WTC11 (cell line): ENCODE data around the gene LMOD1. TPM values are rescaled to one million over a fixed set of nuclear protein-coding genes. Genes with fewer than 3 reads are reported as not detected.

Source experiments
- ATAC-seq: fragments of 200-7000 bp; cut with Tn5 transposase; 2 replicates; pipeline ENCODE4 v1.10.0; 2021; ENCODE audit warnings: mild to moderate bottlenecking, moderate library complexity
- CTCF ChIA-PET: fragments of 300-600 bp; sonication (Branson Sonifier 250); formaldehyde crosslinking; loops from one replicate; lab custom pipeline; 2021; ENCODE audit warnings: antibody characterized with exemption; lab: Charles Lee
- POLR2A ChIA-PET: fragments of 350-600 bp; sonication (Branson Sonifier 250); formaldehyde crosslinking; loops from one replicate; lab custom pipeline; 2021; ENCODE audit warnings: antibody characterized with exemption; lab: Charles Lee
- DNase-seq: peaks from one replicate; pipeline ENCODE4 v3.0.0; 2021; ENCODE audit warnings: low spot score
- H3K27ac Mint-ChIP-seq: 2 replicates; pipeline ENCODE4 v1.8.0; 2021; ENCODE audit warnings: mixed read lengths
- H3K27me3 Mint-ChIP-seq: 2 replicates; pipeline ENCODE4 v1.8.0; 2021; ENCODE audit warnings: low read depth, mild to moderate bottlenecking, moderate library complexity, mixed read lengths
- H3K36me3 Mint-ChIP-seq: 2 replicates; pipeline ENCODE4 v1.8.0; 2021; ENCODE audit warnings: mixed read lengths
- H3K4me1 Mint-ChIP-seq: 2 replicates; pipeline ENCODE4 v1.8.0; 2022; ENCODE audit warnings: mixed read lengths
- H3K4me3 Mint-ChIP-seq: 2 replicates; pipeline ENCODE4 v1.8.0; 2021; ENCODE audit warnings: mild to moderate bottlenecking, moderate library complexity, mixed read lengths
- H3K9me3 Mint-ChIP-seq: 2 replicates; pipeline ENCODE4 v1.8.0; 2021; ENCODE audit warnings: mixed read lengths
- CREB1 ChIP-seq: sonication (generic); formaldehyde crosslinking; IDR thresholded peaks from 2 replicates; pipeline ENCODE4 v1.8.0; 2023; ENCODE audit warnings: mild to moderate bottlenecking, missing genetic modification reagents
- ESRRA ChIP-seq: sonication (generic); formaldehyde crosslinking; IDR thresholded peaks from 2 replicates; pipeline ENCODE4 v1.8.1; 2022; ENCODE audit warnings: mild to moderate bottlenecking, missing genetic modification reagents, borderline replicate concordance
- HMGA2 ChIP-seq: fragments of 250-450 bp; sonication (Bioruptor Pico); IDR thresholded peaks from 2 replicates; pipeline ENCODE4 v1.4.0; 2021; ENCODE audit warnings: mild to moderate bottlenecking, moderate library complexity
- JUN ChIP-seq: sonication (generic); formaldehyde crosslinking; IDR thresholded peaks from 2 replicates; pipeline ENCODE4 v1.8.0; 2023; ENCODE audit warnings: mild to moderate bottlenecking, missing genetic modification reagents
- NFATC4 ChIP-seq: fragments of 250-450 bp; sonication (Bioruptor Pico); IDR thresholded peaks from 2 replicates; pipeline ENCODE4 v1.9.0; 2021; ENCODE audit warnings: mild to moderate bottlenecking
- ZNF121 ChIP-seq: sonication (generic); formaldehyde crosslinking; IDR thresholded peaks from 2 replicates; pipeline ENCODE4 v1.8.0; 2023; ENCODE audit warnings: missing genetic modification reagents
- ZNF263 ChIP-seq: sonication (generic); formaldehyde crosslinking; IDR thresholded peaks from 2 replicates; pipeline ENCODE4 v1.8.1; 2022; ENCODE audit warnings: low read depth, mild to moderate bottlenecking, moderate library complexity, missing genetic modification reagents
- ZNF317 ChIP-seq: sonication (generic); formaldehyde crosslinking; IDR thresholded peaks from 2 replicates; pipeline ENCODE4 v1.8.1; 2023; ENCODE audit warnings: low read depth, mild to moderate bottlenecking, moderate library complexity, missing genetic modification reagents, borderline replicate concordance
- ZNF671 ChIP-seq: fragments of 250-450 bp; sonication (Bioruptor Pico); IDR thresholded peaks from 2 replicates; pipeline ENCODE4 v1.8.0; 2021; ENCODE audit warnings: mild to moderate bottlenecking
- total RNA-seq: library from RNA; stranded (reverse); gene quantifications from 3 replicates; pipeline ENCODE4 v1.2.3, GENCODE V29; 2021
- TF ChIP-seq, protein P1 (sequence below): sonication (generic); formaldehyde crosslinking; IDR thresholded peaks from 2 replicates; pipeline ENCODE4 v1.8.0; 2023; ENCODE audit warnings: missing genetic modification reagents, mild to moderate bottlenecking, borderline replicate concordance
- TF ChIP-seq, protein P2 (sequence below): sonication (generic); formaldehyde crosslinking; IDR thresholded peaks from 2 replicates; pipeline ENCODE4 v1.8.1; 2023; ENCODE audit warnings: mild to moderate bottlenecking, missing genetic modification reagents
- TF ChIP-seq, protein P3 (sequence below): sonication (generic); formaldehyde crosslinking; IDR thresholded peaks from 2 replicates; pipeline ENCODE4 v1.8.1; 2023; ENCODE audit warnings: mild to moderate bottlenecking, missing genetic modification reagents
- TF ChIP-seq, protein P4 (sequence below): sonication (generic); formaldehyde crosslinking; IDR thresholded peaks from 2 replicates; pipeline ENCODE4 v1.8.0; 2023; ENCODE audit warnings: mild to moderate bottlenecking, missing genetic modification reagents
- TF ChIP-seq, protein P5 (sequence below): sonication (generic); formaldehyde crosslinking; IDR thresholded peaks from 2 replicates; pipeline ENCODE4 v1.8.1; 2022; ENCODE audit warnings: mild to moderate bottlenecking, moderate library complexity, missing genetic modification reagents
- TF ChIP-seq, protein P6 (sequence below): sonication (generic); formaldehyde crosslinking; IDR thresholded peaks from 2 replicates; pipeline ENCODE4 v1.8.1; 2023; ENCODE audit warnings: mild to moderate bottlenecking, missing genetic modification reagents, borderline replicate concordance
- TF ChIP-seq, protein P7 (sequence below): fragments of 250-450 bp; sonication (Bioruptor Pico); IDR thresholded peaks from 2 replicates; pipeline ENCODE4 v1.9.0; 2021; ENCODE audit warnings: moderate library complexity, mild to moderate bottlenecking, inconsistent platforms, borderline replicate concordance

The LMOD1 gene
- total RNA-seq, 1 experiment from 2014 or later: 1.5 TPM

DNA sequence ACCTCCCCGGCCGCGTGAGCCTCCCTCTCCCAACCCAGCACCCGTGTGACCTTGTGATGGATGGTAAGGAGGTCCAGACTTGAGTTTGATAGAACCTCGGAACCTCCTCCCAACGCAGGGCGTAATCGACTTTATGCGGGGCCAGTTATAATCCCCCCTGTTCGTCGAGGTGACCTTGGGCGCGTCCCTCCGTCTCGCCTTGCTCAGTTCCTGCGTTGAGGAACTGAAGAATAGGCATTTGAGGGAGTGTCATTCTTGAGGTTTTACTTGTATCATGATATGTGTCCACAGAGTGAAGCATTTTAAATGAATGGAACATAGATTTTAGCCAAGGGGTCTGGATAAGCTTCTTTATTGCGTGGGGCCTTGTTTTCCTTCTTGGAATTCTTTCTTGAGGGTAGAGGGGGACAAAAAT, 9.4 kb upstream of the LMOD1 start:
- DNase-seq (no peak), ATAC-seq (peak; percentile 53)
- H3K4me3 Mint-ChIP-seq: peak overlapping the region; percentile 97
- H3K9me3 Mint-ChIP-seq: no peaks in the 10 kb centered on the region
- ChIA-PET POLR2A (interaction anchor here (0.9 to 2.5 kb wide), 6 partner anchors 9 to 62 kb away, joined by 3 to 14 read pairs (median 4); partner anchors contain the start of genes ELF3 and LMOD1), CTCF (interaction anchor here (1.0 to 4.5 kb wide), 5 partner anchors 10 to 78 kb away, joined by 3 to 38 read pairs (median 9); partner anchors contain the start of genes ELF3 and LMOD1)
- peaks cover 10% of the 10 kb centered on the region for H3K4me1 Mint-ChIP-seq
- no peak for TF ChIP-seq ESRRA (CRISPR knock-in tag)
- TF ChIP-seq, protein P1, sequence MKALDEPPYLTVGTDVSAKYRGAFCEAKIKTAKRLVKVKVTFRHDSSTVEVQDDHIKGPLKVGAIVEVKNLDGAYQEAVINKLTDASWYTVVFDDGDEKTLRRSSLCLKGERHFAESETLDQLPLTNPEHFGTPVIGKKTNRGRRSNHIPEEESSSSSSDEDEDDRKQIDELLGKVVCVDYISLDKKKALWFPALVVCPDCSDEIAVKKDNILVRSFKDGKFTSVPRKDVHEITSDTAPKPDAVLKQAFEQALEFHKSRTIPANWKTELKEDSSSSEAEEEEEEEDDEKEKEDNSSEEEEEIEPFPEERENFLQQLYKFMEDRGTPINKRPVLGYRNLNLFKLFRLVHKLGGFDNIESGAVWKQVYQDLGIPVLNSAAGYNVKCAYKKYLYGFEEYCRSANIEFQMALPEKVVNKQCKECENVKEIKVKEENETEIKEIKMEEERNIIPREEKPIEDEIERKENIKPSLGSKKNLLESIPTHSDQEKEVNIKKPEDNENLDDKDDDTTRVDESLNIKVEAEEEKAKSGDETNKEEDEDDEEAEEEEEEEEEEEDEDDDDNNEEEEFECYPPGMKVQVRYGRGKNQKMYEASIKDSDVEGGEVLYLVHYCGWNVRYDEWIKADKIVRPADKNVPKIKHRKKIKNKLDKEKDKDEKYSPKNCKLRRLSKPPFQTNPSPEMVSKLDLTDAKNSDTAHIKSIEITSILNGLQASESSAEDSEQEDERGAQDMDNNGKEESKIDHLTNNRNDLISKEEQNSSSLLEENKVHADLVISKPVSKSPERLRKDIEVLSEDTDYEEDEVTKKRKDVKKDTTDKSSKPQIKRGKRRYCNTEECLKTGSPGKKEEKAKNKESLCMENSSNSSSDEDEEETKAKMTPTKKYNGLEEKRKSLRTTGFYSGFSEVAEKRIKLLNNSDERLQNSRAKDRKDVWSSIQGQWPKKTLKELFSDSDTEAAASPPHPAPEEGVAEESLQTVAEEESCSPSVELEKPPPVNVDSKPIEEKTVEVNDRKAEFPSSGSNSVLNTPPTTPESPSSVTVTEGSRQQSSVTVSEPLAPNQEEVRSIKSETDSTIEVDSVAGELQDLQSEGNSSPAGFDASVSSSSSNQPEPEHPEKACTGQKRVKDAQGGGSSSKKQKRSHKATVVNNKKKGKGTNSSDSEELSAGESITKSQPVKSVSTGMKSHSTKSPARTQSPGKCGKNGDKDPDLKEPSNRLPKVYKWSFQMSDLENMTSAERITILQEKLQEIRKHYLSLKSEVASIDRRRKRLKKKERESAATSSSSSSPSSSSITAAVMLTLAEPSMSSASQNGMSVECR (CRISPR knock-in tag): 0 out of 2 replicates have a peak, but pooled peaks have one; percentile 5
- no peaks in the 10 kb centered on the region for H3K27me3 Mint-ChIP-seq
- H3K27ac Mint-ChIP-seq: peak overlapping the region; percentile 98
- peaks cover 31% of the 10 kb centered on the region for H3K36me3 Mint-ChIP-seq

DNA sequence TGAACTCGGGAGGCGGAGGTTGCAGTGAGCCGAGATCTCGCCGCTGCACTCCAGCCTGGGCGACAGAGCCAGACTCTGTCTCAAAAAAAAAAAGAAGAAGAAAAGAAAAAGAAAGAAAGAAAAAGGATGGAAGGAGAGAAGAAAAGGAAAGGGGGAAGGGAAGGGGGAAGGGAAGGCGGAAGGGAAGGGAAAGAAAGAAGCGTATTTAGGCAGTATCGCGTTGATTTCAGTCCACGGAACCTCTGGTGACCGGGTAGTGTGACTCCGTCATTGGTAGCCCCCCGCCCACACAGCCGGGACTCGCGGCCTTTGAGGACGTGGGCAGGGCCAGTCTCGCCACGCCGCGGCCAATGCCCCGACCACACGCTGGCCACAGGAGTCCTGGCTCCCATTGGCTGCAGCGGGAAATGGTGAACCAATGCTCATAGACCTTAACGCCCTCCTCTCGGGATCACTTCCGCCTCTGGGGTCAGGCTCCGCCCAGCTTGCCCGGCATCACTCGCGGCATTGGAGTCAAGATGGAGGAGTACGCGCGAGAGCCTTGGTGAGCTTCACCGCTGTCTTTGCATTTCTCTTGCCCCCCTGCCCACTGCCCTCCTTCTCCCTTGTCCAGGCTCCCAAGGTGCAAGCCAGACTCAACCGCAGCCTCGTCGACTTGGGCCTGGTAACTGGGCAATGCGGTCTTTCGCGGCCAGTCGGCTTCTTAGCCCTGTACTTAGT, 8.8 kb upstream of the LMOD1 start, which contains the start of gene TIMM17A:
Gene TIMM17A, plus strand, starts transcription at position 495 of the 720 bp plus-strand sequence. Its CDS starts 24 bp downstream, at position 519.
- peak within 1 kb of the TSS; percentile 98 for H3K27ac Mint-ChIP-seq
- POLR2A ChIA-PET: interaction anchor here (0.9 to 2.5 kb wide), 7 partner anchors 9 to 62 kb away, joined by 3 to 14 read pairs (median 5); partner anchors contain the start of genes ELF3 and LMOD1
- H3K4me3 Mint-ChIP-seq: peak within 1 kb of the TSS; percentile 97
- peaks cover 10% of the 10 kb centered on the region for H3K4me1 Mint-ChIP-seq
- no peaks in the 10 kb centered on the region for H3K9me3 Mint-ChIP-seq
- DNase-seq (peak; percentile 94), ATAC-seq (peak; percentile 99)
- peaks cover 25% of the 10 kb centered on the region for H3K36me3 Mint-ChIP-seq
- CTCF ChIA-PET: interaction anchor here (1.0 to 4.5 kb wide), 6 partner anchors 9 to 79 kb away, joined by 3 to 38 read pairs (median 8); partner anchors contain the start of genes ELF3 and LMOD1
- H3K27me3 Mint-ChIP-seq: no peaks in the 10 kb centered on the region
- TF ChIP-seq JUN (CRISPR knock-in tag) (no peak), CREB1 (CRISPR knock-in tag) (no peak), ZNF671 (CRISPR knock-in tag) (no peak), ZNF317 (CRISPR knock-in tag) (no peak), NFATC4 (no peak), ZNF263 (CRISPR knock-in tag) (no peak), HMGA2 (no peak), ZNF121 (no peak)
- TF ChIP-seq, protein P2, sequence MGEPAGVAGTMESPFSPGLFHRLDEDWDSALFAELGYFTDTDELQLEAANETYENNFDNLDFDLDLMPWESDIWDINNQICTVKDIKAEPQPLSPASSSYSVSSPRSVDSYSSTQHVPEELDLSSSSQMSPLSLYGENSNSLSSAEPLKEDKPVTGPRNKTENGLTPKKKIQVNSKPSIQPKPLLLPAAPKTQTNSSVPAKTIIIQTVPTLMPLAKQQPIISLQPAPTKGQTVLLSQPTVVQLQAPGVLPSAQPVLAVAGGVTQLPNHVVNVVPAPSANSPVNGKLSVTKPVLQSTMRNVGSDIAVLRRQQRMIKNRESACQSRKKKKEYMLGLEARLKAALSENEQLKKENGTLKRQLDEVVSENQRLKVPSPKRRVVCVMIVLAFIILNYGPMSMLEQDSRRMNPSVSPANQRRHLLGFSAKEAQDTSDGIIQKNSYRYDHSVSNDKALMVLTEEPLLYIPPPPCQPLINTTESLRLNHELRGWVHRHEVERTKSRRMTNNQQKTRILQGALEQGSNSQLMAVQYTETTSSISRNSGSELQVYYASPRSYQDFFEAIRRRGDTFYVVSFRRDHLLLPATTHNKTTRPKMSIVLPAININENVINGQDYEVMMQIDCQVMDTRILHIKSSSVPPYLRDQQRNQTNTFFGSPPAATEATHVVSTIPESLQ (CRISPR knock-in tag): no peak
- TF ChIP-seq, protein P3, sequence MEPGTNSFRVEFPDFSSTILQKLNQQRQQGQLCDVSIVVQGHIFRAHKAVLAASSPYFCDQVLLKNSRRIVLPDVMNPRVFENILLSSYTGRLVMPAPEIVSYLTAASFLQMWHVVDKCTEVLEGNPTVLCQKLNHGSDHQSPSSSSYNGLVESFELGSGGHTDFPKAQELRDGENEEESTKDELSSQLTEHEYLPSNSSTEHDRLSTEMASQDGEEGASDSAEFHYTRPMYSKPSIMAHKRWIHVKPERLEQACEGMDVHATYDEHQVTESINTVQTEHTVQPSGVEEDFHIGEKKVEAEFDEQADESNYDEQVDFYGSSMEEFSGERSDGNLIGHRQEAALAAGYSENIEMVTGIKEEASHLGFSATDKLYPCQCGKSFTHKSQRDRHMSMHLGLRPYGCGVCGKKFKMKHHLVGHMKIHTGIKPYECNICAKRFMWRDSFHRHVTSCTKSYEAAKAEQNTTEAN: no peak; the same call in 1 of the 2 replicates
- TF ChIP-seq, protein P4, sequence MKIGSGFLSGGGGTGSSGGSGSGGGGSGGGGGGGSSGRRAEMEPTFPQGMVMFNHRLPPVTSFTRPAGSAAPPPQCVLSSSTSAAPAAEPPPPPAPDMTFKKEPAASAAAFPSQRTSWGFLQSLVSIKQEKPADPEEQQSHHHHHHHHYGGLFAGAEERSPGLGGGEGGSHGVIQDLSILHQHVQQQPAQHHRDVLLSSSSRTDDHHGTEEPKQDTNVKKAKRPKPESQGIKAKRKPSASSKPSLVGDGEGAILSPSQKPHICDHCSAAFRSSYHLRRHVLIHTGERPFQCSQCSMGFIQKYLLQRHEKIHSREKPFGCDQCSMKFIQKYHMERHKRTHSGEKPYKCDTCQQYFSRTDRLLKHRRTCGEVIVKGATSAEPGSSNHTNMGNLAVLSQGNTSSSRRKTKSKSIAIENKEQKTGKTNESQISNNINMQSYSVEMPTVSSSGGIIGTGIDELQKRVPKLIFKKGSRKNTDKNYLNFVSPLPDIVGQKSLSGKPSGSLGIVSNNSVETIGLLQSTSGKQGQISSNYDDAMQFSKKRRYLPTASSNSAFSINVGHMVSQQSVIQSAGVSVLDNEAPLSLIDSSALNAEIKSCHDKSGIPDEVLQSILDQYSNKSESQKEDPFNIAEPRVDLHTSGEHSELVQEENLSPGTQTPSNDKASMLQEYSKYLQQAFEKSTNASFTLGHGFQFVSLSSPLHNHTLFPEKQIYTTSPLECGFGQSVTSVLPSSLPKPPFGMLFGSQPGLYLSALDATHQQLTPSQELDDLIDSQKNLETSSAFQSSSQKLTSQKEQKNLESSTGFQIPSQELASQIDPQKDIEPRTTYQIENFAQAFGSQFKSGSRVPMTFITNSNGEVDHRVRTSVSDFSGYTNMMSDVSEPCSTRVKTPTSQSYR (CRISPR knock-in tag): no peak
- TF ChIP-seq, protein P5, sequence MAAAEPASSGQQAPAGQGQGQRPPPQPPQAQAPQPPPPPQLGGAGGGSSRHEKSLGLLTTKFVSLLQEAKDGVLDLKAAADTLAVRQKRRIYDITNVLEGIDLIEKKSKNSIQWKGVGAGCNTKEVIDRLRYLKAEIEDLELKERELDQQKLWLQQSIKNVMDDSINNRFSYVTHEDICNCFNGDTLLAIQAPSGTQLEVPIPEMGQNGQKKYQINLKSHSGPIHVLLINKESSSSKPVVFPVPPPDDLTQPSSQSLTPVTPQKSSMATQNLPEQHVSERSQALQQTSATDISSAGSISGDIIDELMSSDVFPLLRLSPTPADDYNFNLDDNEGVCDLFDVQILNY: 0 out of 2 replicates have a peak, but pooled peaks have one; percentile 44
- TF ChIP-seq, protein P6, sequence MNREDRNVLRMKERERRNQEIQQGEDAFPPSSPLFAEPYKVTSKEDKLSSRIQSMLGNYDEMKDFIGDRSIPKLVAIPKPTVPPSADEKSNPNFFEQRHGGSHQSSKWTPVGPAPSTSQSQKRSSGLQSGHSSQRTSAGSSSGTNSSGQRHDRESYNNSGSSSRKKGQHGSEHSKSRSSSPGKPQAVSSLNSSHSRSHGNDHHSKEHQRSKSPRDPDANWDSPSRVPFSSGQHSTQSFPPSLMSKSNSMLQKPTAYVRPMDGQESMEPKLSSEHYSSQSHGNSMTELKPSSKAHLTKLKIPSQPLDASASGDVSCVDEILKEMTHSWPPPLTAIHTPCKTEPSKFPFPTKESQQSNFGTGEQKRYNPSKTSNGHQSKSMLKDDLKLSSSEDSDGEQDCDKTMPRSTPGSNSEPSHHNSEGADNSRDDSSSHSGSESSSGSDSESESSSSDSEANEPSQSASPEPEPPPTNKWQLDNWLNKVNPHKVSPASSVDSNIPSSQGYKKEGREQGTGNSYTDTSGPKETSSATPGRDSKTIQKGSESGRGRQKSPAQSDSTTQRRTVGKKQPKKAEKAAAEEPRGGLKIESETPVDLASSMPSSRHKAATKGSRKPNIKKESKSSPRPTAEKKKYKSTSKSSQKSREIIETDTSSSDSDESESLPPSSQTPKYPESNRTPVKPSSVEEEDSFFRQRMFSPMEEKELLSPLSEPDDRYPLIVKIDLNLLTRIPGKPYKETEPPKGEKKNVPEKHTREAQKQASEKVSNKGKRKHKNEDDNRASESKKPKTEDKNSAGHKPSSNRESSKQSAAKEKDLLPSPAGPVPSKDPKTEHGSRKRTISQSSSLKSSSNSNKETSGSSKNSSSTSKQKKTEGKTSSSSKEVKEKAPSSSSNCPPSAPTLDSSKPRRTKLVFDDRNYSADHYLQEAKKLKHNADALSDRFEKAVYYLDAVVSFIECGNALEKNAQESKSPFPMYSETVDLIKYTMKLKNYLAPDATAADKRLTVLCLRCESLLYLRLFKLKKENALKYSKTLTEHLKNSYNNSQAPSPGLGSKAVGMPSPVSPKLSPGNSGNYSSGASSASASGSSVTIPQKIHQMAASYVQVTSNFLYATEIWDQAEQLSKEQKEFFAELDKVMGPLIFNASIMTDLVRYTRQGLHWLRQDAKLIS: no peak
- TF ChIP-seq, protein P7, sequence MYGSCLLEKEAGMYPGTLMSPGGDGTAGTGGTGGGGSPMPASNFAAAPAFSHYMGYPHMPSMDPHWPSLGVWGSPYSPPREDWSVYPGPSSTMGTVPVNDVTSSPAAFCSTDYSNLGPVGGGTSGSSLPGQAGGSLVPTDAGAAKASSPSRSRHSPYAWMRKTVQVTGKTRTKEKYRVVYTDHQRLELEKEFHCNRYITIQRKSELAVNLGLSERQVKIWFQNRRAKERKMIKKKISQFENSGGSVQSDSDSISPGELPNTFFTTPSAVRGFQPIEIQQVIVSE (CRISPR knock-in tag): no peak
